OCI-LY7 (cell line): ENCODE results near the gene WDR90. TPM values are rescaled to one million over a fixed set of nuclear protein-coding genes. Genes with fewer than 3 reads are reported as not detected.

Source experiments
- BruUV-seq: library from RNA; stranded (reverse); fragments of 400-500 nt; replicated peaks from 2 replicates; lab custom pipeline; 2021; lab: Mats Ljungman, UMichigan
- CTCF ChIA-PET: fragments of 300-600 bp; sonication (Branson Sonifier 250); formaldehyde crosslinking; loops from one replicate; lab custom pipeline; 2022; ENCODE audit warnings: antibody characterized with exemption; ENCODE audit not compliant: unreplicated experiment; lab: Charles Lee
- POLR2A ChIA-PET: fragments of 300-600 bp; sonication (Branson Sonifier 250); formaldehyde crosslinking; loops from one replicate; lab custom pipeline; 2022; ENCODE audit warnings: antibody characterized with exemption; lab: Charles Lee
- DNase-seq: peaks from one replicate; pipeline ENCODE4 v3.0.0-alpha.2; 2015; ENCODE audit warnings: low spot score
- H2AFZ ChIP-seq: fragments of 200-600 bp; sonication (generic), shearing (Covaris generic); 2 replicates; pipeline ENCODE4 v1.6.1; 2014; ENCODE audit warnings: mild to moderate bottlenecking, antibody characterized with exemption, low read length, moderate library complexity
- H3K27ac ChIP-seq: fragments of 200-600 bp; sonication (generic); 2 replicates; pipeline ENCODE4 v1.5.1; 2014; ENCODE audit warnings: mixed run types, low read depth, mild to moderate bottlenecking, moderate library complexity, low read length, inconsistent platforms; ENCODE audit not compliant: poor library complexity, severe bottlenecking
- H3K36me3 ChIP-seq: fragments of 200-600 bp; sonication (generic); 2 replicates; pipeline ENCODE4 v1.6.1; 2014; ENCODE audit warnings: mild to moderate bottlenecking, antibody characterized with exemption, low read length, moderate library complexity, mixed read lengths; ENCODE audit not compliant: insufficient read depth
- H3K4me1 ChIP-seq: fragments of 200-600 bp; sonication (generic); 2 replicates; pipeline ENCODE4 v1.5.1; 2014; ENCODE audit warnings: mild to moderate bottlenecking, low read length; ENCODE audit not compliant: insufficient read depth, poor library complexity, severe bottlenecking
- H3K4me2 ChIP-seq: fragments of 200-600 bp; sonication (generic); 2 replicates; pipeline ENCODE4 v1.6.1; 2014; ENCODE audit warnings: mild to moderate bottlenecking, low read length
- H3K4me3 ChIP-seq: fragments of 200-600 bp; sonication (generic); 2 replicates; pipeline ENCODE4 v1.5.1; 2014; ENCODE audit warnings: mild to moderate bottlenecking, low read depth, low read length; ENCODE audit not compliant: poor library complexity, severe bottlenecking
- H3K79me2 ChIP-seq: fragments of 200-600 bp; sonication (generic); 2 replicates; pipeline ENCODE4 v1.6.1; 2016; ENCODE audit warnings: low read depth, mild to moderate bottlenecking, low read length, moderate library complexity, mixed read lengths; ENCODE audit not compliant: insufficient read depth
- H3K9me2 ChIP-seq: fragments of 200-600 bp; sonication (generic); 2 replicates; pipeline ENCODE4 v1.6.1; 2016; ENCODE audit warnings: mild to moderate bottlenecking, low read length, mixed read lengths; ENCODE audit not compliant: insufficient read depth
- H3K9me3 ChIP-seq: fragments of 200-600 bp; sonication (generic); 2 replicates; pipeline ENCODE4 v1.6.1; 2014; ENCODE audit warnings: mild to moderate bottlenecking, mixed run types, low read length, mixed read lengths
- H4K20me1 ChIP-seq: fragments of 200-600 bp; sonication (generic); 2 replicates; pipeline ENCODE4 v1.6.1; 2014; ENCODE audit warnings: mild to moderate bottlenecking, antibody characterized with exemption, low read length, moderate library complexity, mixed read lengths; ENCODE audit not compliant: insufficient read depth
- EZH2phosphoT487 ChIP-seq: fragments of 200-600 bp; sonication (generic); IDR thresholded peaks from 2 replicates; pipeline ENCODE4 v1.6.1; 2018; ENCODE audit warnings: low read depth, borderline replicate concordance, mild to moderate bottlenecking, mixed run types, antibody characterized with exemption, low read length, moderate library complexity, mixed read lengths
- intact Hi-C: fragments of 100-400 bp; cut with micrococcal nuclease; formaldehyde crosslinking; loops from one replicate; pipeline ENCODE4 v1.10.0; 2022; ENCODE audit not compliant: unreplicated experiment
- total RNA-seq, 2 experiments: library from RNA; depleted of rRNA in 1 of 2; stranded (reverse); fragments of >200 nt in 1 of 2; shearing (Covaris generic) in 1 of 2; gene quantifications; 2 replicates each; pipeline ENCODE4 v1.2.3, GENCODE V29; 2014 to 2022
- TF ChIP-seq, protein P1 (sequence below): fragments of 200-600 bp; sonication (generic); conservative IDR thresholded peaks from 2 replicates; pipeline ENCODE4 v1.5.1; 2014; ENCODE audit warnings: mild to moderate bottlenecking, antibody characterized with exemption, low read length, moderate library complexity, mixed read lengths

WDR90 gene
- total RNA-seq, 2 experiments from 2014 or later = 110 to 153 TPM

DNA sequence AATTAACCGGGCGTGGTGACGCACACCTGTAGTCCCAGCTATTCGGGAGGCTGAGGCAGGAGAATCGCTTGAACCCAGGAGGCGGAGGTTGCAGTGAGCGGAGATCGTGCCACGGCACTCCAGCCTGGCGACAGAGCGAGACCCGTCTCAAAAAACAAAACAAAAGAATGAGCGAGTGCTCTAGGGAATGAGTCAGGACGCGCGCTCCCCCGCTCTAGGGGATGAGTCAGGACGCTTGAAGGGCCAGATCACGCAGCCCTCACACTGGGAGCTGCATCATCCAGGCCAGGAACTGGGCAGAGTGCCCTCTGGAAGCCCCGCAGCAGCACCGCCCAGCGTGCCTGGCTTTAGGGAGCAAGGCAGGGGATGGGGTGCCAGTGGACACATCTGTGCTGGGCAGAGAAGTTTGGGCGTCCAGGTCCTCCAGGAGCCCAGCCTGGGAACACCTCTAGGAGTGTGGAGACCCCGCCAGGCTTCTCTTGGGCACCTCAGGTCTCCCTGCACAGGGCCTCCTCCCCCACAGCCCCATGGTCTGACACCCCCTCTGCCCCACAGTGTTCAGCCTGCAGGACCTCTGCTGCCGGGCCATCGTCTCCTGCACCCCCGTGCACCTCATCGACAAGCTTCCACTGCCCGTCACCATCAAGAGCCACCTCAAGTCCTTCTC is 22.2 kb upstream of the WDR90 start:
- Histone ChIP-seq H3K27ac (no peak overlapping the region), H3K9me3 (no peaks in the 10 kb centered on the region), H3K79me2 (no peaks in the 10 kb centered on the region), H2AFZ (no peak overlapping the region), H3K4me3 (no peak overlapping the region), H4K20me1 (no peaks in the 10 kb centered on the region), H3K36me3 (no peaks in the 10 kb centered on the region), H3K4me2 (no peak overlapping the region), H3K9me2 (no peaks in the 10 kb centered on the region), H3K4me1 (no peaks in the 10 kb centered on the region)
- intact Hi-C loops = no loop called here
- no peak for DNase-seq
- ChIA-PET POLR2A (no interaction called here), CTCF (no interaction called here)
- BruUV-seq = no TSS peak
- TF ChIP-seq EZH2phosphoT487 = no peak
- TF ChIP-seq, protein P1, sequence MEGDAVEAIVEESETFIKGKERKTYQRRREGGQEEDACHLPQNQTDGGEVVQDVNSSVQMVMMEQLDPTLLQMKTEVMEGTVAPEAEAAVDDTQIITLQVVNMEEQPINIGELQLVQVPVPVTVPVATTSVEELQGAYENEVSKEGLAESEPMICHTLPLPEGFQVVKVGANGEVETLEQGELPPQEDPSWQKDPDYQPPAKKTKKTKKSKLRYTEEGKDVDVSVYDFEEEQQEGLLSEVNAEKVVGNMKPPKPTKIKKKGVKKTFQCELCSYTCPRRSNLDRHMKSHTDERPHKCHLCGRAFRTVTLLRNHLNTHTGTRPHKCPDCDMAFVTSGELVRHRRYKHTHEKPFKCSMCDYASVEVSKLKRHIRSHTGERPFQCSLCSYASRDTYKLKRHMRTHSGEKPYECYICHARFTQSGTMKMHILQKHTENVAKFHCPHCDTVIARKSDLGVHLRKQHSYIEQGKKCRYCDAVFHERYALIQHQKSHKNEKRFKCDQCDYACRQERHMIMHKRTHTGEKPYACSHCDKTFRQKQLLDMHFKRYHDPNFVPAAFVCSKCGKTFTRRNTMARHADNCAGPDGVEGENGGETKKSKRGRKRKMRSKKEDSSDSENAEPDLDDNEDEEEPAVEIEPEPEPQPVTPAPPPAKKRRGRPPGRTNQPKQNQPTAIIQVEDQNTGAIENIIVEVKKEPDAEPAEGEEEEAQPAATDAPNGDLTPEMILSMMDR = no peak

DNA sequence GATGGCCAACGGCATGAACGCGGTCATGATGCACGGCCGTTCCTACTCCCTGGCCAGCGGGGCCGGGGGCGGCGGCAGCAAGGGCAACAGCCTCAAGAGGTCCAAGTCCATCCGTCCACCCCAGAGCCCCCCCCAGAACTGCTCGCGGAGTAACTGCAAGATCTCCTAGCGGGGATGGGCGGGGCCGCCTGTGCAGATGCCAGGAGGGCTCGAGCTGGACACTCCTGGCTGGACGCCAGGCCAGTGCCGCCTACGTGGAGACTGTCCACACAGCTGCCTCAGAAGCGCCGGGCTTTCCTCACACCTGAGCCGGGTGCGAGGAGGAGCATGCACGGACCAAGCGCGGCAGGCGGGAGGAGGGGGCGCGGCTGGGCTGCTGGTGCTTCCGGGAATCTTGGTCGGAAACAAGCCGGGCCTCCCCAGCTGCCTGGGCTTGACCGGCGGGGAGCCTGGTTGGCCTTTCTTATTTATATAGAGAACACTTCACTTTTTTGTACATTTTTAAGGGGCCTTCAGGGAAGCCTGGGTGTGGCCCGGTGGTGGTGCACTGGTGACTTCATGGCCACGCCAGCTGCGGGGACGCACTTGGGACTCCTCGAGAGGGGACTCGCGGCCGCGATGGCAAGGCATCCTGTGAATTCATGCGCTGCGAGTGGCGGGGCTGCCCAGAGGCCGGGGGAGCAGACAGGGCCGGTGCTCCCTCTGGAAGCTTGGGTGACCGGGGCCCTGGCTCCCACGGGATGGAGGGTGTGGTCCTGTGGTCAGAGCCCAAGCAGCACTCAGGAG is 21.5 kb upstream of the WDR90 start:
- no peak overlapping the region for H3K4me2 ChIP-seq
- DNase-seq = no peak
- TF ChIP-seq EZH2phosphoT487 = no peak
- TF ChIP-seq, protein P1 = no peak
- ChIA-PET CTCF (no interaction called here), POLR2A (no interaction called here)
- intact Hi-C loops = no loop called here
- no peaks in the 10 kb centered on the region for H3K9me2 ChIP-seq
- no peak overlapping the region for H2AFZ ChIP-seq
- H3K36me3 ChIP-seq = no peaks in the 10 kb centered on the region
- H3K79me2 ChIP-seq = no peaks in the 10 kb centered on the region
- no peaks in the 10 kb centered on the region for H3K4me1 ChIP-seq
- H4K20me1 ChIP-seq = no peaks in the 10 kb centered on the region
- no TSS peak for BruUV-seq
- no peaks in the 10 kb centered on the region for H3K9me3 ChIP-seq
- no peak overlapping the region for H3K4me3 ChIP-seq
- H3K27ac ChIP-seq = no peak overlapping the region
